GM12873 (cell line): ENCODE data around the gene UBE2O.

Source experiments
- CTCF ChIP-seq: IDR thresholded peaks from 2 replicates; pipeline ENCODE4 v1.5.1; 2012; ENCODE audit warnings: low read depth, mild to moderate bottlenecking, moderate library complexity, low read length, control low read depth; ENCODE audit not compliant: insufficient read depth; ENCODE audit errors: missing control alignments

The UBE2O gene

GRCh38 chr17:76469991-76470739 lies 17.2 kb upstream of the UBE2O start:
- TF ChIP-seq CTCF: no peak

DNA sequence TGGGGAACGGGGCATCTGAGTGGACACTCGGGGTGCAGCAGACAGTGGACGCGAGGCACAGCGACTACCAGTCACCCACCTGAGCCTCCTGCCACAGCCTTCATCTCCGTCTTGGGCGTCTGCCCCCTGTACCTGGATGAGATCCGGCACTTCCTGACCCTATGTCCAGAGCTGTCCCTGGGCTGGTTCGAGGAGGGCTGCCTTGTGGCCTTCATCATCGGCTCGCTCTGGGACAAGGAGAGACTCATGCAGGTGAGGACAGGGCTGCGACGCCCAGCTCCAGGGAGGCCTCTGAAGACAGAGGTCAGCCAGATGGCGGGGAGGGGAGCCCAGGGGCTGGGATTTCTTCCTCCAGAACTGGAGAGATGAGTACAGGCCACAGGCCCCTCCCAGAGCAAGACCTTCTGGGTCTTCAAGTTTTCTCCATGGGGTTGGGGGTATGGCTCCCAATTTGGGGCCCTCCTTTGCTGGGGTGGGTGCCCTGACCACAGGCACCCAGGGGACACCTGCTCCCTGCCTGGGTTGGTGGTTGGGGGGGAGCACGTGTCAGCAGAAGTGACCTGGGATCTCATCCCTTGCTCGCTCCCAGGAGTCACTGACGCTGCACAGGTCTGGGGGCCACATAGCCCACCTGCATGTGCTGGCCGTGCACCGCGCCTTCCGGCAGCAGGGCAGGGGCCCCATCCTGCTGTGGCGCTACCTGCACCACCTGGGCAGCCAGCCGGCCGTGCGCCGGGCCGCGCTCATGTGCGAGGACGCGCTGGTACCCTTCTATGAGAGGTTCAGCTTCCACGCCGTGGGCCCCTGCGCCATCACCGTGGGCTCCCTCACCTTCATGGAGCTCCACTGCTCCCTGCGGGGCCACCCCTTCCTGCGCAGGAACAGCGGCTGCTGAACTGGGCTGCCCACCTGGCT lies 16.4 kb upstream of the UBE2O start:
- no peak for TF ChIP-seq CTCF

DNA sequence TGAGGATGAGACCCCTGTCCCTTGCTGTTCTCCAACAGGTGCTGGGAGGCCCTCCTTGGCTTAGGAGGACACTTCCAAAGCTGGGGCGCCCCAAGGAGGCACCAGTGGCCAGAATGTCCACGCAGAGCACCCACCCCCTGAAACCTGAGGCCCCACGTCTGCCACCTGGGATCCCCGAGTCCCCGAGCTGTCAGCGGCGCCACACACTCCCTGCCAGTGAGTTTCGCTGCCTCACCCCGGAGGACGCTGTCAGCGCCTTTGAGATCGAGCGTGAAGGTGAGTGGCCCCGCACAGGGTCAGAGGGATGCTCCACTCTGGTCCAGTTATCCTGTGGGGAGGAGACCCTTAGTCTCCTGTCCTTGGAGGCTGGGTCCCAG lies 15.7 kb upstream of the UBE2O start:
- TF ChIP-seq CTCF: no peak

DNA sequence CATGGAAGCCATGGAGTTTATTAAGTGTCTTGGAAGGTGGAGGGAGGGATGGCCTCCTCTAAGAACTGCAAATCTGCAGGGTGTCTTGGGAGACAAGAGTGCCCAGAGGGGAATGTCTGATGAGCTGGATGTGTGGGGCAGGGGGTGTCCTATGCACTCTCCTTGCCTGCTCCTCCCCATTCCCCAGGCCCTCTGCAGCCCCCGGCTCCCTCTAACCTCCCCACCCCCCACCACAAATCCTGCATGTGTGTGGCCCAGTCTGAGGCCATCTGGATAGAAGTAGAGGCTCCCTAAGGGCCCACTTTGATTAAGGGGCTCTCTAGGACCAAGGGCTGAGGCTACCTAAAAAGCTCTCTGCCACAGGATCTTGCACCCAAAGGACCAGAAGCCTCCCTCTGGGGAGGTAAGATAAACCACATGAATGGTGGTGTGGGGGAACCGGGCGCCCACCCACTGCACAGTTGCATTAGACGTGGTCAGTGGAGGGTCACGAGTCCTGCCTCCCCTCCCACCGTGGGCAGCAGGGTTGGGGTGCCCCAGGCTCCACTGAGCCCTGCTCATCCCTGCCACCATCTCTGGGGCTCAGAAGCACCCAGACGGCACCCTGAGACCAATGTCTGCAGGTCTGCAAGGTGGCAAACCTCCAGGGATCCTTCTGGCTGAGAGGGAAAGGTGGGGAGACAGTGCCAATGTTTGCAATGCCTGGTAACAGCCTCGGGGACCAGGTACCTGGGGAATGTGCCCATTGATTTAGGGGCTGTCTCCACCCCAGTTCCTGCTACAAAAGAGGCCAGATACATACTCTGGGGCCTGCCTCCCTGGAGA lies 15.1 kb upstream of the UBE2O start:
- TF ChIP-seq CTCF: no peak

GRCh38 chr17:76467366-76467765 lies 14.4 kb upstream of the UBE2O start, which contains the start of gene AANAT:
TSS of gene AANAT (plus strand) at chr17:76467603. CDS start at chr17:76468747, 1,144 bp downstream.
- TF ChIP-seq CTCF: no peak

DNA sequence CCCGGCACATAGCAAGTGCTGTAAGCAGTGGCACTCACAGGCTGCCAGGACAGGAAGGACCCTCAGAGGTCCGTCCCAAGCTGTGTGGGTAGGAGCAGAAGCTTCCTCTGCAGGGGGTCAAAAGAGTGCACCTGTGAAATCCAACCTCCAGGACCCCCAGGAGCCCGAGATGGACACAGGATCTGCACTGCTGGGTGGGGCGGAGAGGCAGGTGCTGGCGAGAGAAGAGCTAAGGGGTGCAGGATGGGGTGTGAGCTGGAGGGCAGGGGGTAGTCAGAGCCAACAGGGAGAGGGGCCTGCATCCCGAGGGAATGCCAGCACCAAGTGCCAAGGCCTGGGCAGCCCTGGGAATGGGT lies 13.8 kb upstream of the UBE2O start:
- no peak for TF ChIP-seq CTCF
